H1 (cell line): ENCODE results near the gene PNMA1. TPM values are rescaled to one million over a fixed set of nuclear protein-coding genes. Genes with fewer than 3 reads are reported as not detected.

Source experiments
- CTCF ChIA-PET: fragments of 300-600 bp; sonication (Branson Sonifier 250); formaldehyde crosslinking; loops from one replicate; lab custom pipeline; 2021; ENCODE audit not compliant: partially characterized antibody; lab: Charles Lee
- POLR2A ChIA-PET: fragments of 300-600 bp; sonication (Branson Sonifier 250); formaldehyde crosslinking; loops from one replicate; lab custom pipeline; 2021; ENCODE audit warnings: inconsistent platforms; ENCODE audit not compliant: partially characterized antibody; lab: Charles Lee
- DNase-seq, 2 experiments: peaks; one replicate each; pipeline versions ENCODE4 v3.0.0 to v3.0.0-alpha.2; 2010 to 2022; ENCODE audit warnings: low spot score in 2 of 2, low read depth in 1 of 2, mixed read lengths in 1 of 2
- FAIRE-seq: peaks from 2 replicates; lab custom pipeline; 2011; peaks lifted over from hg19 to GRCh38; lab: Jason Lieb, UNC
- H2AFZ ChIP-seq: 2 replicates; pipeline ENCODE4 v1.8.1; 2012; ENCODE audit warnings: low read length, inconsistent platforms
- H2AK5ac ChIP-seq: 2 replicates; pipeline ENCODE4 v1.6.1; 2013; ENCODE audit warnings: low read depth, low read length
- H2BK120ac ChIP-seq: replicated peaks from 2 replicates; pipeline ENCODE3; 2013; ENCODE audit warnings: low read depth, low read length, inconsistent platforms
- H2BK12ac ChIP-seq: 2 replicates; pipeline ENCODE4 v1.6.1; 2013; ENCODE audit warnings: low read depth, low read length
- H2BK15ac ChIP-seq: 2 replicates; pipeline ENCODE4 v1.6.1; 2013; ENCODE audit warnings: low read length
- H2BK20ac ChIP-seq: 2 replicates; pipeline ENCODE4 v1.6.1; 2013; ENCODE audit warnings: low read length
- H2BK5ac ChIP-seq: 2 replicates; pipeline ENCODE4 v1.6.1; 2013; ENCODE audit warnings: low read depth, low read length
- H3K14ac ChIP-seq: 2 replicates; pipeline ENCODE4 v1.6.1; 2013; ENCODE audit warnings: inconsistent platforms; ENCODE audit not compliant: insufficient read length
- H3K18ac ChIP-seq: 2 replicates; pipeline ENCODE4 v1.6.1; 2013; ENCODE audit warnings: low read length; ENCODE audit errors: extremely low read depth
- H3K23ac ChIP-seq: 2 replicates; pipeline ENCODE4 v1.6.1; 2013; ENCODE audit warnings: inconsistent platforms; ENCODE audit not compliant: insufficient read length
- H3K23me2 ChIP-seq: 2 replicates; pipeline ENCODE4 v1.6.1; 2013; ENCODE audit warnings: low read depth, low read length
- H3K27ac ChIP-seq: 2 replicates; pipeline ENCODE4 v1.6.1; 2011; ENCODE audit warnings: low read depth, low read length, inconsistent platforms
- H3K27me3 ChIP-seq, 4 experiments: replicated peaks in 1 of 4; 1 replicate in 1 of 4; 2 replicates in 3 of 4; pipeline versions ENCODE4 v1.6.1 to v1.8.1; 2011 to 2013; ENCODE audit warnings: low read length in 3 of 4, mild to moderate bottlenecking in 3 of 4, inconsistent platforms in 2 of 4, mixed read lengths in 2 of 4, moderate library complexity in 1 of 4; ENCODE audit not compliant: control insufficient read depth in 3 of 4, insufficient read depth in 3 of 4; ENCODE audit errors: extremely low read depth in 1 of 4
- H3K36me3 ChIP-seq, 4 experiments: 2 replicates each; pipeline versions ENCODE4 v1.6.1 to v1.8.1; 2011 to 2013; ENCODE audit warnings: mild to moderate bottlenecking in 4 of 4, low read length in 3 of 4, moderate library complexity in 2 of 4, control low read depth in 1 of 4, inconsistent platforms in 1 of 4; ENCODE audit not compliant: insufficient read depth in 4 of 4, control insufficient read depth in 2 of 4
- H3K4ac ChIP-seq: replicated peaks from 2 replicates; pipeline ENCODE3; 2013; ENCODE audit warnings: low read length, low read depth, mixed read lengths, inconsistent platforms; ENCODE audit not compliant: insufficient read length
- H3K4me1 ChIP-seq, 4 experiments: replicated peaks in 1 of 4; 1 replicate in 1 of 4; 2 replicates in 3 of 4; pipeline versions ENCODE4 v1.6.1 to v1.8.1; 2011 to 2013; ENCODE audit warnings: low read length in 3 of 4, inconsistent platforms in 2 of 4, mixed read lengths in 1 of 4; ENCODE audit not compliant: insufficient read depth in 4 of 4, control insufficient read depth in 3 of 4
- H3K4me2 ChIP-seq, 2 experiments: 2 replicates each; pipeline versions ENCODE4 v1.6.1 to v1.8.1; 2011 to 2013; ENCODE audit warnings: low read depth in 2 of 2, low read length in 2 of 2, control low read depth in 1 of 2, inconsistent platforms in 1 of 2, mild to moderate bottlenecking in 1 of 2; ENCODE audit not compliant: insufficient read depth in 1 of 2
- H3K4me3 ChIP-seq, 4 experiments: fragments of 200-600, 300-600 bp in 1 of 4; sonication (generic), shearing (Covaris generic), sonication (Bioruptor Twin) in 1 of 4; 2 replicates each; pipeline versions ENCODE4 v1.5.1 to v1.8.1; 2011 to 2016; ENCODE audit warnings: low read length in 4 of 4, low read depth in 3 of 4, control low read depth in 2 of 4, inconsistent platforms in 2 of 4, mild to moderate bottlenecking in 2 of 4, mixed read lengths in 1 of 4, moderate library complexity in 1 of 4; ENCODE audit not compliant: insufficient read depth in 2 of 4; ENCODE audit errors: extremely low read depth in 1 of 4
- H3K56ac ChIP-seq: replicated peaks from 2 replicates; pipeline ENCODE3; 2013; ENCODE audit warnings: low read depth, mild to moderate bottlenecking, mixed read lengths, low read length, inconsistent platforms; ENCODE audit not compliant: insufficient read length
- H3K79me1 ChIP-seq: 2 replicates; pipeline ENCODE4 v1.6.1; 2013; ENCODE audit warnings: low read depth, low read length, control low read depth
- H3K79me2 ChIP-seq, 2 experiments: 2 replicates each; pipeline versions ENCODE4 v1.6.1 to v1.8.1; 2012 to 2013; ENCODE audit warnings: low read length in 2 of 2, mild to moderate bottlenecking in 2 of 2, inconsistent platforms in 1 of 2; ENCODE audit not compliant: insufficient read depth in 2 of 2, control insufficient read depth in 1 of 2
- H3K9ac ChIP-seq, 4 experiments: replicated peaks in 1 of 4; 1 replicate in 1 of 4; 2 replicates in 3 of 4; pipeline versions ENCODE4 v1.6.1 to v1.8.1; 2011 to 2013; ENCODE audit warnings: low read depth in 3 of 4, low read length in 3 of 4, control low read depth in 2 of 4, mild to moderate bottlenecking in 2 of 4, moderate library complexity in 2 of 4, inconsistent platforms in 1 of 4; ENCODE audit errors: extremely low read depth in 1 of 4
- H3K9me3 ChIP-seq, 2 experiments: 2 replicates each; pipeline versions ENCODE4 v1.6.1 to v1.8.1; 2012 to 2013; ENCODE audit warnings: mild to moderate bottlenecking in 2 of 2, moderate library complexity in 2 of 2, control low read depth in 1 of 2, inconsistent platforms in 1 of 2, low read depth in 1 of 2, low read length in 1 of 2, mixed read lengths in 1 of 2; ENCODE audit not compliant: insufficient read depth in 2 of 2
- H4K20me1 ChIP-seq, 2 experiments: replicated peaks in 1 of 2; 2 replicates each; pipeline versions ENCODE3 to v1.8.1; 2011 to 2013; ENCODE audit warnings: inconsistent platforms in 2 of 2, low read length in 2 of 2, mild to moderate bottlenecking in 1 of 2; ENCODE audit not compliant: insufficient read depth in 2 of 2, control insufficient read depth in 1 of 2
- H4K5ac ChIP-seq: 2 replicates; pipeline ENCODE4 v1.6.1; 2013; ENCODE audit warnings: low read length, low read depth, mixed read lengths, inconsistent platforms; ENCODE audit not compliant: insufficient read length
- H4K8ac ChIP-seq: 2 replicates; pipeline ENCODE4 v1.8.0; 2013; ENCODE audit warnings: mild to moderate bottlenecking, moderate library complexity, low read length, inconsistent platforms; ENCODE audit not compliant: insufficient read depth; ENCODE audit errors: extremely low read depth
- H4K91ac ChIP-seq: replicated peaks from 2 replicates; pipeline ENCODE3; 2013; ENCODE audit warnings: low read length, mixed read lengths, inconsistent platforms; ENCODE audit not compliant: insufficient read length
- BRCA1 ChIP-seq: IDR thresholded peaks from 2 replicates; pipeline ENCODE4 v1.6.1; 2012; ENCODE audit warnings: low read depth, low read length, improper control_type of control experiment
- CHD1 ChIP-seq: IDR thresholded peaks from 2 replicates; pipeline ENCODE4 v1.6.1; 2012; ENCODE audit warnings: low read depth, low read length, improper control_type of control experiment
- GABPA ChIP-seq: IDR thresholded peaks from 2 replicates; pipeline ENCODE4 v1.6.1; 2011; ENCODE audit warnings: mild to moderate bottlenecking, low read length, moderate library complexity, borderline replicate concordance; ENCODE audit not compliant: insufficient read depth
- JUN ChIP-seq: IDR thresholded peaks from 2 replicates; pipeline ENCODE4 v1.6.1; 2011; ENCODE audit warnings: low read depth, mild to moderate bottlenecking, improper control_type of control experiment, low read length
- RXRA ChIP-seq: IDR thresholded peaks from 2 replicates; pipeline ENCODE4 v1.6.1; 2011; ENCODE audit warnings: low read depth, mild to moderate bottlenecking, low read length, moderate library complexity; ENCODE audit not compliant: insufficient read depth
- SIX5 ChIP-seq: IDR thresholded peaks from 2 replicates; pipeline ENCODE4 v1.6.1; 2011; ENCODE audit warnings: mild to moderate bottlenecking, low read depth, low read length
- SRF ChIP-seq: IDR thresholded peaks from 2 replicates; pipeline ENCODE4 v1.6.1; 2011; ENCODE audit warnings: mild to moderate bottlenecking, low read depth, low read length, moderate library complexity
- WGBS, 2 experiments: shearing (Covaris generic) in 1 of 2; methylation state at CpG; one replicate each; pipeline versions ENCODE4 v1.1.6 to v1.1.7; 2013 to 2015; ENCODE audit warnings: low lambda C conversion rate in 2 of 2, mixed read lengths in 2 of 2, inconsistent platforms in 1 of 2, low coverage in 1 of 2, missing lambda C conversion rate in 1 of 2; ENCODE audit not compliant: insufficient replicate concordance in 2 of 2, insufficient coverage in 1 of 2, insufficient read length in 1 of 2; ENCODE audit errors: extremely low coverage in 1 of 2, missing lambda C conversion rate in 1 of 2; 5-methylcytosine and 5-hydroxymethylcytosine counted together
- polyA plus RNA-seq, 7 experiments: library from polyadenylated mRNA; depleted of rRNA in 3 of 7; stranded (reverse) in 5 of 7; unstranded in 2 of 7; fragments of >200 nt in 5 of 7; fragments of 200-250 nt in 2 of 7; gene quantifications; 1 replicate in 5 of 7; 2 replicates in 1 of 7; 4 replicates in 1 of 7; pipeline versions ENCODE4 v1.2.1 to v1.2.3, GENCODE V29; 2011 to 2013; ENCODE audit warnings: missing spikeins in 2 of 7, mixed read lengths in 2 of 7
- total RNA-seq: library from RNA; stranded (reverse); fragmentation: NEBNext Ultra II Directional; extraction: Animal tissue kit (Norgen Biotek cat#: 25700); gene quantifications from 2 replicates; pipeline ENCODE4 v1.2.1, GENCODE V29; 2021

PNMA1 gene
- total and polyA plus RNA-seq, 2 of the 8 experiments (the other 6 are each of a cell fraction or from before 2014, with no cell fraction given): 15.8 to 52.7 TPM

DNA sequence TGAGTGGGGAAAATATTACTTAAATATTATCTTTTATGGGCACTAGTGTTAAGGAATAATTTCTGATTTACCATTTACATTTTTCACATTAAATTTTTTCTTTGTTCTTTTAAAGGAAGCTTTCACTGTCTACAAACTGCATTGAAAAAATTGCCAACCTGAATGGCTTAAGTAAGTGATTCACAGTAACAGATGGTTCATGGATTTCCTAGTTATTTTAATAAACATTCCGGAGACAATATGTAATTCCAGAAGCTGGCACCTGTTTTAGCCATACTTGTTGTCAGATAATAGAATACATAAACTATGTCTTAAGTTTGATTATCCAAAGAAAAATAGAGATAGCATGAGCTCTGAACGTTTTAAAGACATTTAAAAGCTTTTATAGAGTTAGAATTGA, 52.3 kb downstream of the PNMA1 start:
- Histone ChIP-seq H3K23ac (no peak overlapping the region), H2AFZ (no peak overlapping the region), H3K27ac (no peak overlapping the region), H3K9ac (no peak overlapping the region), H3K4ac (no peak overlapping the region), H2BK20ac (no peak overlapping the region), H2BK12ac (no peak overlapping the region), H4K20me1 (no peaks in the 10 kb centered on the region), H3K79me1 (no peaks in the 10 kb centered on the region), H3K4me3 (no peak overlapping the region), H3K79me2 (no peaks in the 10 kb centered on the region), H2BK15ac (no peak overlapping the region), H3K9me3 (no peaks in the 10 kb centered on the region), H3K4me2 (no peak overlapping the region), H4K8ac (no peak overlapping the region), H4K91ac (no peak overlapping the region), H2BK120ac (no peak overlapping the region), H3K18ac (no peak overlapping the region), H2AK5ac (no peak overlapping the region), H4K5ac (no peak overlapping the region), H2BK5ac (no peak overlapping the region), H3K27me3 (no peaks in the 10 kb centered on the region)
- ChIA-PET POLR2A (interaction anchor here (0.8 kb wide), 1 partner anchor 12 kb away, joined by 3 read pairs; no protein-coding TSS in a partner anchor), CTCF (interaction anchor here (0.9 to 1.5 kb wide), 7 partner anchors 8 to 67 kb away, joined by 3 to 6 read pairs (median 3); no protein-coding TSS in a partner anchor)
- DNase-seq: no peak
- 90% methylated on average over 2 of the region's 2 CpGs; no CpG with 5 or more reads in 1 of the 2 experiments for WGBS, 2 experiments
- TF ChIP-seq JUN (no peak), RXRA (no peak), BRCA1 (no peak), SRF (no peak), CHD1 (no peak), GABPA (no peak), SIX5 (no peak)
- TF ChIP-seq, all 59 proteins: peak for 0
- FAIRE-seq: no peak
- Histone ChIP-seq H3K23me2 (no peaks in the 10 kb centered on the region), H3K56ac (no peak overlapping the region), H3K4me1 (no peaks in the 10 kb centered on the region), H3K14ac (no peak overlapping the region), H3K36me3 (no peaks in the 10 kb centered on the region; a peak in 1 of 8 replicates)
